Neuronal stem cell (in vitro differentiated cells): ENCODE results near the gene MAML2.

Experiments
- DNase-seq: peaks from one replicate; pipeline ENCODE4 v3.0.0-alpha.2; 2013; ENCODE audit warnings: low spot score
- H2AFZ ChIP-seq: one replicate; pipeline ENCODE4 v1.6.1; 2013; ENCODE audit warnings: mild to moderate bottlenecking, low read length, inconsistent platforms
- H2AK5ac ChIP-seq: 2 replicates; pipeline ENCODE4 v1.6.1; 2013; ENCODE audit warnings: low read depth, mild to moderate bottlenecking, inconsistent platforms, low read length, moderate library complexity, mixed read lengths
- H2BK120ac ChIP-seq: 2 replicates; pipeline ENCODE4 v1.6.1; 2013; ENCODE audit warnings: low read depth, mild to moderate bottlenecking, inconsistent platforms, low read length, moderate library complexity, mixed read lengths
- H2BK12ac ChIP-seq: one replicate; pipeline ENCODE4 v1.6.1; 2013; ENCODE audit warnings: low read length, inconsistent platforms
- H2BK15ac ChIP-seq: 2 replicates; pipeline ENCODE4 v1.6.1; 2013; ENCODE audit warnings: mild to moderate bottlenecking, low read length, inconsistent platforms, mixed read lengths
- H2BK5ac ChIP-seq: one replicate; pipeline ENCODE4 v1.6.1; 2013; ENCODE audit warnings: inconsistent platforms, mild to moderate bottlenecking, low read length, moderate library complexity
- H3K14ac ChIP-seq: one replicate; pipeline ENCODE4 v1.6.1; 2013; ENCODE audit warnings: low read length, inconsistent platforms
- H3K18ac ChIP-seq: 2 replicates; pipeline ENCODE4 v1.6.1; 2013; ENCODE audit warnings: low read length, inconsistent platforms
- H3K23ac ChIP-seq: 2 replicates; pipeline ENCODE4 v1.6.1; 2013; ENCODE audit warnings: low read depth, mild to moderate bottlenecking, mixed read lengths, low read length, inconsistent platforms; ENCODE audit not compliant: poor library complexity
- H3K27ac ChIP-seq: replicated peaks from 3 replicates; pipeline ENCODE4 v1.5.1; 2013; ENCODE audit warnings: low read length, inconsistent platforms
- H3K27me3 ChIP-seq, 3 experiments: 2 replicates each; pipeline ENCODE4 v1.6.1; 2013; ENCODE audit warnings: low read length in 3 of 3, mild to moderate bottlenecking in 2 of 3, inconsistent platforms in 1 of 3, low read depth in 1 of 3, mixed read lengths in 1 of 3, moderate library complexity in 1 of 3; ENCODE audit not compliant: control insufficient read depth in 3 of 3, insufficient read depth in 3 of 3
- H3K36me3 ChIP-seq, 2 donors: replicated peaks in 1 of 2; 2 replicates each; pipeline ENCODE4 v1.6.1; 2013; ENCODE audit warnings: low read length in 2 of 2; ENCODE audit not compliant: control insufficient read depth in 2 of 2, insufficient read depth in 2 of 2
- H3K4ac ChIP-seq: 2 replicates; pipeline ENCODE4 v1.6.1; 2013; ENCODE audit warnings: inconsistent platforms, mild to moderate bottlenecking, low read length, moderate library complexity
- H3K4me1 ChIP-seq, 2 donors: 1 replicate in 1 of 2; 2 replicates in 1 of 2; pipeline ENCODE4 v1.6.1; 2013; ENCODE audit warnings: low read length in 2 of 2, low read depth in 1 of 2; ENCODE audit not compliant: control insufficient read depth in 2 of 2, insufficient read depth in 1 of 2
- H3K4me2 ChIP-seq: one replicate; pipeline ENCODE4 v1.6.1; 2013; ENCODE audit warnings: mild to moderate bottlenecking, low read length, inconsistent platforms; ENCODE audit not compliant: insufficient read depth, poor library complexity, severe bottlenecking
- H3K4me3 ChIP-seq, 2 donors: 2 replicates each; pipeline ENCODE4 v1.5.1; 2013; ENCODE audit warnings: low read length in 2 of 2, mild to moderate bottlenecking in 2 of 2, inconsistent platforms in 1 of 2, moderate library complexity in 1 of 2
- H3K79me1 ChIP-seq: one replicate; pipeline ENCODE4 v1.6.1; 2013; ENCODE audit warnings: low read depth, mild to moderate bottlenecking, inconsistent platforms, low read length, moderate library complexity
- H3K9ac ChIP-seq: one replicate; pipeline ENCODE4 v1.6.1; 2013; ENCODE audit warnings: mild to moderate bottlenecking, low read depth, low read length, inconsistent platforms; ENCODE audit not compliant: poor library complexity
- H3K9me3 ChIP-seq, 2 donors: replicated peaks in 1 of 2; 2 replicates each; pipeline versions ENCODE3 to v1.6.1; 2013; ENCODE audit warnings: low read length in 2 of 2, mild to moderate bottlenecking in 2 of 2, inconsistent platforms in 1 of 2, low read depth in 1 of 2, mixed read lengths in 1 of 2, moderate library complexity in 1 of 2; ENCODE audit not compliant: control insufficient read depth in 2 of 2, insufficient read depth in 1 of 2
- H4K8ac ChIP-seq: one replicate; pipeline ENCODE4 v1.6.1; 2013; ENCODE audit warnings: low read depth, mild to moderate bottlenecking, inconsistent platforms, low read length, moderate library complexity
- H4K91ac ChIP-seq: one replicate; pipeline ENCODE4 v1.6.1; 2013; ENCODE audit warnings: low read length, low read depth, mild to moderate bottlenecking, inconsistent platforms; ENCODE audit not compliant: poor library complexity
- WGBS, 2 donors: extraction: QIAGEN DNeasy Blood & Tissue Kit; methylation state at CpG; one replicate each; pipeline ENCODE4 v1.1.7; 2013; ENCODE audit warnings: missing lambda C conversion rate in 2 of 2, mixed read lengths in 1 of 2; ENCODE audit not compliant: insufficient read length in 2 of 2, insufficient replicate concordance in 1 of 2; ENCODE audit errors: extremely low coverage in 2 of 2; 5-methylcytosine and 5-hydroxymethylcytosine counted together

Gene MAML2

GRCh38 chr11:96315476-96315875 lies 27.5 kb downstream of the MAML2 start:
- H3K9me3 ChIP-seq: no peaks in the 10 kb centered on the region
- no peak overlapping the region for H4K91ac ChIP-seq
- H3K18ac ChIP-seq: no peak overlapping the region
- H3K14ac ChIP-seq: no peak overlapping the region
- H2BK12ac ChIP-seq: no peak overlapping the region
- peaks cover 0 to 9% of the 10 kb centered on the region in 2 donors for H3K36me3 ChIP-seq
- no peak overlapping the region for H2AK5ac ChIP-seq
- H2BK15ac ChIP-seq: no peak overlapping the region
- H3K4me1 ChIP-seq: peaks cover 2 to 3% of the 10 kb centered on the region in 2 donors
- no peaks in the 10 kb centered on the region for H3K79me1 ChIP-seq
- no peak overlapping the region for H3K4me3 ChIP-seq
- H3K27ac ChIP-seq: no peak overlapping the region
- no peak for DNase-seq
- no CpG with 5 or more reads among the region's 1 CpG for WGBS, 2 donors
- H4K8ac ChIP-seq: no peak overlapping the region
- no peak overlapping the region for H3K4me2 ChIP-seq
- H3K4ac ChIP-seq: no peak overlapping the region
- no peak overlapping the region for H3K23ac ChIP-seq
- no peak overlapping the region for H3K9ac ChIP-seq
- no peaks in the 10 kb centered on the region for H3K27me3 ChIP-seq
- no peak overlapping the region for H2BK120ac ChIP-seq
- no peak overlapping the region for H2AFZ ChIP-seq
- H2BK5ac ChIP-seq: no peak overlapping the region

GRCh38 chr11:96314326-96315020 lies 28.5 kb downstream of the MAML2 start:
- no peak overlapping the region for H3K14ac ChIP-seq
- H3K4me1 ChIP-seq: peaks cover 2 to 3% of the 10 kb centered on the region in 2 donors
- H3K9ac ChIP-seq: no peak overlapping the region
- no peak overlapping the region for H2AFZ ChIP-seq
- H2BK120ac ChIP-seq: no peak overlapping the region
- H3K18ac ChIP-seq: no peak overlapping the region
- no peak overlapping the region for H2AK5ac ChIP-seq
- no peak overlapping the region for H4K8ac ChIP-seq
- no peak for DNase-seq
- no peak overlapping the region for H3K4me3 ChIP-seq
- H3K23ac ChIP-seq: no peak overlapping the region
- H3K4me2 ChIP-seq: no peak overlapping the region
- no peaks in the 10 kb centered on the region for H3K27me3 ChIP-seq
- no peak overlapping the region for H2BK15ac ChIP-seq
- WGBS, 2 donors: no CpG with 5 or more reads among the region's 4 CpGs
- no peak overlapping the region for H4K91ac ChIP-seq
- no peaks in the 10 kb centered on the region for H3K9me3 ChIP-seq
- no peak overlapping the region for H3K4ac ChIP-seq
- H3K79me1 ChIP-seq: no peaks in the 10 kb centered on the region
- H3K27ac ChIP-seq: no peak overlapping the region
- peaks cover 0 to 9% of the 10 kb centered on the region in 2 donors for H3K36me3 ChIP-seq
- H2BK12ac ChIP-seq: no peak overlapping the region
- no peak overlapping the region for H2BK5ac ChIP-seq

GRCh38 chr11:96313163-96313562 lies 29.8 kb downstream of the MAML2 start:
- H2BK120ac ChIP-seq: no peak overlapping the region
- H3K4me3 ChIP-seq: peak overlapping the region in 1 of 2 donors; percentile 8
- no peak overlapping the region for H4K8ac ChIP-seq
- no peak overlapping the region for H3K4me2 ChIP-seq
- H4K91ac ChIP-seq: no peak overlapping the region
- no peak overlapping the region for H2BK15ac ChIP-seq
- no peak overlapping the region for H3K9ac ChIP-seq
- peaks cover 4 to 15% of the 10 kb centered on the region in 2 donors for H3K4me1 ChIP-seq
- H2AK5ac ChIP-seq: no peak overlapping the region
- H2AFZ ChIP-seq: no peak overlapping the region
- H3K27me3 ChIP-seq: no peaks in the 10 kb centered on the region
- no peak overlapping the region for H3K4ac ChIP-seq
- H3K36me3 ChIP-seq: peaks cover 0 to 9% of the 10 kb centered on the region in 2 donors
- no peak overlapping the region for H3K23ac ChIP-seq
- H2BK5ac ChIP-seq: no peak overlapping the region
- no peak overlapping the region for H3K18ac ChIP-seq
- H2BK12ac ChIP-seq: no peak overlapping the region
- H3K79me1 ChIP-seq: no peaks in the 10 kb centered on the region
- no CpG with 5 or more reads among the region's 6 CpGs for WGBS, 2 donors
- H3K14ac ChIP-seq: no peak overlapping the region
- DNase-seq: no peak
- no peaks in the 10 kb centered on the region for H3K9me3 ChIP-seq
- no peak overlapping the region for H3K27ac ChIP-seq

GRCh38 chr11:96311120-96311568 lies 31.9 kb downstream of the MAML2 start:
- Histone ChIP-seq H3K4ac (no peak overlapping the region), H3K18ac (no peak overlapping the region), H3K27ac (no peak overlapping the region), H2BK15ac (no peak overlapping the region), H3K36me3 (no peaks in the 10 kb centered on the region), H3K4me2 (no peak overlapping the region), H3K9ac (no peak overlapping the region), H3K4me3 (no peak overlapping the region), H4K91ac (no peak overlapping the region), H2AFZ (no peak overlapping the region), H3K79me1 (no peaks in the 10 kb centered on the region), H2BK120ac (no peak overlapping the region), H2BK5ac (no peak overlapping the region), H4K8ac (no peak overlapping the region), H3K9me3 (no peaks in the 10 kb centered on the region), H3K23ac (no peak overlapping the region), H3K4me1 (peaks cover 11 to 23% of the 10 kb centered on the region in 2 donors), H3K27me3 (no peaks in the 10 kb centered on the region), H3K14ac (no peak overlapping the region), H2AK5ac (no peak overlapping the region), H2BK12ac (no peak overlapping the region)
- no CpG with 5 or more reads among the region's 2 CpGs for WGBS, 2 donors
- DNase-seq: no peak
